ENCODE results near the gene FGF14. TPM values are rescaled to one million over a fixed set of nuclear protein-coding genes. Genes with fewer than 3 reads are reported as not detected.

FGF14 gene
- total and polyA plus RNA-seq, 2 of the 4 experiments (the other 2 are of a cell fraction): under 0.01 TPM; not detected in 1

- no peak overlapping the region for H3K27ac ChIP-seq (ENCODE audit: insufficient read depth, low read length)
- H3K9ac ChIP-seq (ENCODE audit: low read depth, low read length): no peak overlapping the region
- H3K4me2 ChIP-seq (ENCODE audit: low read depth, low read length): no peak overlapping the region
- H3K79me1 ChIP-seq (ENCODE audit: low read depth in 1 of 2, low read length in 2 of 2): no peaks in the 10 kb centered on the region
- CTCF ChIA-PET: no interaction called here
- DNase-seq (no peak), ATAC-seq (ENCODE audit: low read depth) (no peak)
- no peak overlapping the region for H3K56ac ChIP-seq (ENCODE audit: extremely low read depth, insufficient read depth, low read length)
- H3K27me3 ChIP-seq (ENCODE audit: control insufficient read depth, insufficient read depth, low read length): no peaks in the 10 kb centered on the region
- H2AK9ac ChIP-seq (replicated peaks; ENCODE audit: low read depth, low read length, poor library complexity): no peak overlapping the region
- H3K9me1 ChIP-seq (ENCODE audit: insufficient read depth, low read length): no peaks in the 10 kb centered on the region
- no peak overlapping the region for H3K18ac ChIP-seq (ENCODE audit: low read depth, low read length)
- no peak overlapping the region for H2BK20ac ChIP-seq (ENCODE audit: low read depth, low read length)
- no peak overlapping the region for H3K14ac ChIP-seq (replicated peaks; ENCODE audit: low read depth, low read length)
- no peak overlapping the region for H2BK120ac ChIP-seq (ENCODE audit: low read depth, low read length)
- H2BK5ac ChIP-seq (ENCODE audit: low read depth, low read length, poor library complexity, severe bottlenecking): no peak overlapping the region
- H3K4me1 ChIP-seq (ENCODE audit: control insufficient read depth, insufficient read depth, low read length): no peaks in the 10 kb centered on the region
- H3K36me3 ChIP-seq (ENCODE audit: control insufficient read depth, insufficient read depth, low read length): no peaks in the 10 kb centered on the region
- H3K9me3 ChIP-seq (ENCODE audit: control insufficient read depth, insufficient read depth, low read length): no peaks in the 10 kb centered on the region
- no peak overlapping the region for H3K4ac ChIP-seq (ENCODE audit: low read depth, low read length)
- no peak overlapping the region for H4K91ac ChIP-seq (ENCODE audit: insufficient read depth, low read depth, low read length)
- H2AFZ ChIP-seq (replicated peaks; ENCODE audit: low read length, poor library complexity): no peak overlapping the region
- BruUV-seq (replicated peaks): no TSS peak
- intact Hi-C loops (cut with micrococcal nuclease): no loop called here
- WGBS, 2 experiments (ENCODE audit: extremely low coverage in 2 of 2, insufficient read length in 1 of 2): no CpG with 5 or more reads among the region's 1 CpG
- dilution Hi-C loops (cut with HindIII; ENCODE audit: low sequenced_read_pairs, unreplicated experiment): no loop called here
- H4K20me1 ChIP-seq (ENCODE audit: insufficient read depth, low read length): no peaks in the 10 kb centered on the region
- in situ Hi-C loops (cut with MboI; ENCODE audit: low sequenced_read_pairs): no loop called here
- no peak for TF ChIP-seq ELK1 (IDR thresholded peaks at IDR 0.05; ENCODE audit: borderline replicate concordance, low read depth, low read length)
- TF ChIP-seq MAFK (IDR thresholded peaks at IDR 0.05; ENCODE audit: low read depth, low read length): peak; percentile 78
- no peak for TF ChIP-seq BHLHE40 (IDR thresholded peaks at IDR 0.05; ENCODE audit: low read depth, low read length)
- H4K8ac ChIP-seq (ENCODE audit: low read depth in 2 of 2, low read length in 2 of 2): no peak overlapping the region
- no peak overlapping the region for H3K23ac ChIP-seq (ENCODE audit: low read depth, low read length)
- no peak overlapping the region for H2BK15ac ChIP-seq (ENCODE audit: low read depth, low read length)
- no peak overlapping the region for H3K4me3 ChIP-seq (ENCODE audit: insufficient read depth, low read depth, low read length)
- no peak overlapping the region for H4K5ac ChIP-seq (ENCODE audit: low read depth, low read length)
- no peak overlapping the region for H2AK5ac ChIP-seq (ENCODE audit: low read depth, low read length)
- POLR2A ChIA-PET (ENCODE audit: unreplicated experiment): no interaction called here
These were observed 27.1 kb downstream of the FGF14 start for GRCh38 chr13:102374726-102375125.

All from IMR-90 (cell line).